Activated T-helper 1 cell treated with anti-CD3 and anti-CD28 coated beads, Interleukin-12 subunit alpha, Interleukin-12 subunit beta, Interleukin-2, Interleukin-4 antibody, amounts not matched to agents 30 ng/mL and 10 ng/mL and 1 ng/mL, durations not matched to agents 14 hours and 24 hours and 36 hours (primary cell): ENCODE data around the gene UBE2L5. TPM values are rescaled to one million over a fixed set of nuclear protein-coding genes. Genes with fewer than 3 reads are reported as not detected.

ENCODE experiments used
- DNase-seq: peaks from one replicate; pipeline ENCODE4 v3.0.0; 2021; ENCODE audit warnings: low spot score
- H3K27ac Mint-ChIP-seq: one replicate; pipeline ENCODE4 v1.8.0; 2021; ENCODE audit warnings: mild to moderate bottlenecking, mixed read lengths
- H3K27me3 Mint-ChIP-seq: one replicate; pipeline ENCODE4 v1.8.0; 2022; ENCODE audit warnings: mild to moderate bottlenecking, moderate library complexity, mixed read lengths; ENCODE audit not compliant: insufficient read depth
- H3K36me3 Mint-ChIP-seq: one replicate; pipeline ENCODE4 v1.8.0; 2021; ENCODE audit warnings: low read depth, mixed read lengths
- H3K4me1 Mint-ChIP-seq: one replicate; pipeline ENCODE4 v1.8.0; 2021; ENCODE audit warnings: low read depth, mixed read lengths
- H3K4me3 Mint-ChIP-seq: one replicate; pipeline ENCODE4 v1.8.0; 2021; ENCODE audit warnings: mild to moderate bottlenecking, moderate library complexity, mixed read lengths
- H3K9me3 Mint-ChIP-seq: one replicate; pipeline ENCODE4 v1.8.0; 2021; ENCODE audit warnings: mixed read lengths
- intact Hi-C: fragments of 100-400 bp; cut with micrococcal nuclease; formaldehyde crosslinking; loops from one replicate; pipeline ENCODE4 v1.15.1; 2024
- total RNA-seq: library from RNA; stranded (reverse); gene quantifications from 2 replicates; pipeline ENCODE4 v1.2.3, GENCODE V29; 2022

UBE2L5 gene
- total RNA-seq, 1 donor from 2014 or later: not detected

DNA sequence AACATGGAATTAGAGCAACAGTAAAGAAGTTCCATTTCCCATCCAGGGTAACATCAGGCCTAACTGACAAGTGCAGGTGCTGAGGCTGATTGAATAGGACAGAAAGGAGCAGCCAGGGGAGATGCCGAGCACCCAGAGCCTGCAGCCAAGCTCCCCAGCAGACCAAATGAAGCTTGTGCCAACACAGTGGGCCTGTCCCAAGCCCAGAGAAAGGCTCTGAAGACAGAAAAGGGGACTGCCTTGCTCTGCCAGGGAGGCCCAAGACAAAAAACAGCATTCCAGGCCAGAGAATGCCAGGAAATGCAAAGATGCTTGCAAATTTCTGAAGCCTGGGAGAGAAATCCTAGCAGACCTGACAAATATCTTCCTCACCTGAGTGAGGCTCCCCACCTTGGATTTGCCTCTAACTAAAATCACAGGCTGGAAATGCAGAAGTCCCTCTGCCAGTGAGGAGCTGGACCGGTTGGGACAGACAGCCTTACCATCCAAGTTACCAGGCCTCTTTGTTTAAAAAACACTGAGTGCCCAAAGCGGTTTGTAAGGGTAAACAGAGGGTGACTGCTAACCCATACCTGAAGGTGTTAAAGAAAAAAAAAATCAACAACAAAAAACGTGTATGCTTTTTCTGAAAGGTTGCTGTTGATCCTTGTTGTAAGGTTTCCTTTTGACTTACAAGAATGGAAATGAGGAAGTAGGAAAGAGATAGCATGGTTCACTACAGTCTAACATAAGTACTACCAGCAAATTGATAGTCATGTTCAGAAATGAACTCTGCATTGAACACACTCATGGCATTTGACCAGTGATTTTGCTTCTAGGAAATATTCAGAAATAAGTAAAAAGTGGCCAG, 55.3 kb downstream of the UBE2L5 start:
- Mint-ChIP-seq H3K36me3 (no peaks in the 10 kb centered on the region), H3K27ac (no peak overlapping the region), H3K27me3 (peaks cover 9% of the 10 kb centered on the region), H3K4me3 (no peak overlapping the region), H3K4me1 (no peaks in the 10 kb centered on the region), H3K9me3 (no peaks in the 10 kb centered on the region)
- intact Hi-C loops: no loop called here
- no peak for DNase-seq

Other genes with a start within 250 kb of the UBE2L5 start
- 8.2 and 8.5 TPM in 2 replicates for gene KATNAL1, start 114.9 kb upstream of the UBE2L5 start, total RNA-seq
- gene HMGB1, start 43.4 kb downstream of the UBE2L5 start, total RNA-seq: 593 and 606 TPM in 2 replicates
- 17.2 and 17.5 TPM in 2 replicates for gene USPL1, start 195.4 kb downstream of the UBE2L5 start, total RNA-seq